ENCODE data around the gene FLNC. TPM values are rescaled to one million over a fixed set of nuclear protein-coding genes. Genes with fewer than 3 reads are reported as not detected.
A peak's percentile ranks its signal among the peaks of the same experiment; 100 is the strongest.

FLNC gene
- total and polyA plus RNA-seq, 9 of the 15 experiments (the other 6 are each of a cell fraction or from before 2014, with no cell fraction given): 0.90 to 155 (median 28.8) TPM

- TF ChIP-seq ZNF696 (CRISPR knock-in tag; conservative IDR thresholded peaks at IDR 0.05) (no peak), KHSRP (IDR thresholded peaks at IDR 0.05) (no peak), RNF219 (CRISPR knock-in tag; IDR thresholded peaks at IDR 0.05) (0 out of 2 replicates have a peak, but pooled peaks have one; percentile 14), MEF2D (tag; conservative IDR thresholded peaks at IDR 0.05; ENCODE audit: low read depth) (0 out of 2 replicates have a peak, but pooled peaks have one; percentile 22), PYGO2 (tag; IDR thresholded peaks at IDR 0.05) (no peak), VEZF1 (CRISPR knock-in tag; IDR thresholded peaks at IDR 0.05) (no peak), BACH1 (tag; IDR thresholded peaks at IDR 0.05) (no peak), ZNF695 (CRISPR knock-in tag; IDR thresholded peaks at IDR 0.05) (no peak), ZBTB1 (CRISPR knock-in tag; IDR thresholded peaks at IDR 0.05; ENCODE audit: borderline replicate concordance, low read depth) (no peak), TEAD2 (tag; IDR thresholded peaks at IDR 0.05) (no peak), USF2 (CRISPR knock-in tag; IDR thresholded peaks at IDR 0.05) (no peak), ZMIZ1 (IDR thresholded peaks at IDR 0.05; ENCODE audit: low read depth in 2 of 2, low read length in 2 of 2) (no peak), AFF4 (CRISPR knock-in tag; IDR thresholded peaks at IDR 0.05) (no peak), BHLHE40 (IDR thresholded peaks at IDR 0.05; ENCODE audit: low read length) (no peak), ZNF224 (CRISPR knock-in tag; IDR thresholded peaks at IDR 0.05) (no peak), ARHGAP35 (IDR thresholded peaks at IDR 0.05; ENCODE audit: partially characterized antibody) (no peak)
Observed at GRCh38 chr7:128861957-128862570, 31.9 kb downstream of the FLNC start (continued).
